Loucy (cell line): ENCODE results near the gene ROBO4.

Experiments
- H2AFZ ChIP-seq: fragments of 200-600 bp; sonication (generic); 2 replicates; pipeline ENCODE4 v1.6.0; 2016; ENCODE audit warnings: antibody characterized with exemption, mild to moderate bottlenecking, low read length, moderate library complexity
- H3F3A ChIP-seq: fragments of 200-600 bp; 2 replicates; pipeline ENCODE4 v1.6.0; 2016; ENCODE audit warnings: antibody characterized with exemption, low read depth, mild to moderate bottlenecking
- H3K27me3 ChIP-seq: fragments of 200-600 bp; sonication (generic); 2 replicates; pipeline ENCODE4 v1.6.1; 2014; ENCODE audit warnings: low read length, mild to moderate bottlenecking; ENCODE audit not compliant: insufficient read depth, poor library complexity, severe bottlenecking
- H3K36me3 ChIP-seq: fragments of 200-600 bp; sonication (generic); 2 replicates; pipeline ENCODE4 v1.6.1; 2016; ENCODE audit warnings: low read length; ENCODE audit not compliant: insufficient read depth
- H3K4me1 ChIP-seq: fragments of 200-600 bp; sonication (generic); 2 replicates; pipeline ENCODE4 v1.5.1; 2014; ENCODE audit warnings: low read length, mild to moderate bottlenecking; ENCODE audit not compliant: insufficient read depth, poor library complexity, severe bottlenecking
- H3K4me2 ChIP-seq: fragments of 200-600 bp; sonication (generic); 2 replicates; pipeline ENCODE4 v1.6.0; 2014; ENCODE audit warnings: antibody characterized with exemption, low read length, low read depth, mild to moderate bottlenecking; ENCODE audit not compliant: poor library complexity, severe bottlenecking
- H3K4me3 ChIP-seq: fragments of 200-600 bp; sonication (generic); 2 replicates; pipeline ENCODE4 v1.5.1; 2014; ENCODE audit warnings: low read length, mild to moderate bottlenecking, mixed read lengths; ENCODE audit not compliant: poor library complexity, severe bottlenecking
- H3K79me2 ChIP-seq: fragments of 200-600 bp; sonication (generic); 2 replicates; pipeline ENCODE4 v1.6.1; 2014; ENCODE audit warnings: low read length; ENCODE audit not compliant: insufficient read depth
- H3K9ac ChIP-seq: fragments of 200-600 bp; sonication (generic); 2 replicates; pipeline ENCODE4 v1.6.0; 2014; ENCODE audit warnings: mild to moderate bottlenecking, low read depth, low read length, moderate library complexity; ENCODE audit not compliant: poor library complexity, severe bottlenecking
- H3K9me2 ChIP-seq: fragments of 200-600 bp; sonication (generic); replicated peaks from 2 replicates; pipeline ENCODE4 v1.6.1; 2016; ENCODE audit warnings: low read depth, low read length, mixed read lengths
- H3K9me3 ChIP-seq: fragments of 200-600 bp; sonication (generic); 2 replicates; pipeline ENCODE4 v1.6.1; 2014; ENCODE audit warnings: mild to moderate bottlenecking, antibody characterized with exemption, low read length, low read depth; ENCODE audit not compliant: insufficient read depth
- H4K20me1 ChIP-seq: fragments of 200-600 bp; sonication (generic); 2 replicates; pipeline ENCODE4 v1.6.0; 2014; ENCODE audit warnings: antibody characterized with exemption, low read length, mild to moderate bottlenecking; ENCODE audit not compliant: insufficient read depth, poor library complexity, severe bottlenecking
- EZH2phosphoT487 ChIP-seq: fragments of 200-600 bp; IDR thresholded peaks from 2 replicates; pipeline ENCODE4 v1.6.1; 2018; ENCODE audit warnings: antibody characterized with exemption, mild to moderate bottlenecking, moderate library complexity, borderline replicate concordance
- TF ChIP-seq, protein P1 (sequence below): fragments of 200-600 bp; sonication (generic); conservative IDR thresholded peaks from 2 replicates; pipeline ENCODE4 v1.5.1; 2014; ENCODE audit warnings: mild to moderate bottlenecking, antibody characterized with exemption, low read length

Gene ROBO4

DNA sequence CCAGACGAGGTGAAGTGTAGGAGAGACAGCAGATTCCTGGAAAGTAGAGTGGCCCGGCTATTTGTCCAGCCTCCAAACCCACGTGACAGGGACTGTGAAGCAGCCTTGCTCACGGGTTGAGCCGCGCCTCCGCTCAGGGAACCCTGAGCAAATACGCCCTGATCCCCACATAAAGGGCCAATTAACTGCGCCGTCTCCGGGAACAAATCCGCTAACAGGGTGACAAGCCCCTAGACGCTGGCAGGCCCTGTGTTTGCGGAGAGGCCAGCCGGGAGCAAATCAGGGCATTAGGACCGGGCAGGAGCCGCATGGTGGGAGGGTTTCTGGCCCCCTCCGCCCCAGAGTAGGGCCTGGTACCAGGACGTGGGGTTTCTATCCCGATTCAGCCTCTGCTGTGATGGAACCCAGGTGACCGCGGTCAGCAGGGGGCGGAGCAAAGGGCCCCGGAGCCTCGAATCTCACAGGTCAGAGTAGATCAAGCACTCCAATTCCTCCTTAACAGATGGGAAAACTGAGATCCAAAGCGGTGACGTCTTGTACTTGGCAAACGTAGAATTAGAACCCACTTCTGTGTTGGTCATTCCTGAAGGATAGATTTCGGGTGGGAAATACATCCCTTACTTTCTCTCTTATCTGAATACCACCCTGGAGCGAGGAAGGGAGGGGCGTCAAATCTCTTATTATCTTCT, 34.4 kb downstream of the ROBO4 start:
- H3K9me2 ChIP-seq, result no peaks in the 10 kb centered on the region
- H3K4me2 ChIP-seq, result no peak overlapping the region
- no peaks in the 10 kb centered on the region for H3K36me3 ChIP-seq
- H3K9ac ChIP-seq, result no peak overlapping the region
- H3K4me3 ChIP-seq, result no peak overlapping the region
- no peaks in the 10 kb centered on the region for H3K27me3 ChIP-seq
- TF ChIP-seq, protein P1, sequence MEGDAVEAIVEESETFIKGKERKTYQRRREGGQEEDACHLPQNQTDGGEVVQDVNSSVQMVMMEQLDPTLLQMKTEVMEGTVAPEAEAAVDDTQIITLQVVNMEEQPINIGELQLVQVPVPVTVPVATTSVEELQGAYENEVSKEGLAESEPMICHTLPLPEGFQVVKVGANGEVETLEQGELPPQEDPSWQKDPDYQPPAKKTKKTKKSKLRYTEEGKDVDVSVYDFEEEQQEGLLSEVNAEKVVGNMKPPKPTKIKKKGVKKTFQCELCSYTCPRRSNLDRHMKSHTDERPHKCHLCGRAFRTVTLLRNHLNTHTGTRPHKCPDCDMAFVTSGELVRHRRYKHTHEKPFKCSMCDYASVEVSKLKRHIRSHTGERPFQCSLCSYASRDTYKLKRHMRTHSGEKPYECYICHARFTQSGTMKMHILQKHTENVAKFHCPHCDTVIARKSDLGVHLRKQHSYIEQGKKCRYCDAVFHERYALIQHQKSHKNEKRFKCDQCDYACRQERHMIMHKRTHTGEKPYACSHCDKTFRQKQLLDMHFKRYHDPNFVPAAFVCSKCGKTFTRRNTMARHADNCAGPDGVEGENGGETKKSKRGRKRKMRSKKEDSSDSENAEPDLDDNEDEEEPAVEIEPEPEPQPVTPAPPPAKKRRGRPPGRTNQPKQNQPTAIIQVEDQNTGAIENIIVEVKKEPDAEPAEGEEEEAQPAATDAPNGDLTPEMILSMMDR, result no peak
- TF ChIP-seq EZH2phosphoT487, result no peak
- no peaks in the 10 kb centered on the region for H3K4me1 ChIP-seq
- no peak overlapping the region for H2AFZ ChIP-seq
- H3F3A ChIP-seq, result no peaks in the 10 kb centered on the region
- H3K79me2 ChIP-seq, result no peaks in the 10 kb centered on the region
- H3K9me3 ChIP-seq, result no peaks in the 10 kb centered on the region
- H4K20me1 ChIP-seq, result no peaks in the 10 kb centered on the region

DNA sequence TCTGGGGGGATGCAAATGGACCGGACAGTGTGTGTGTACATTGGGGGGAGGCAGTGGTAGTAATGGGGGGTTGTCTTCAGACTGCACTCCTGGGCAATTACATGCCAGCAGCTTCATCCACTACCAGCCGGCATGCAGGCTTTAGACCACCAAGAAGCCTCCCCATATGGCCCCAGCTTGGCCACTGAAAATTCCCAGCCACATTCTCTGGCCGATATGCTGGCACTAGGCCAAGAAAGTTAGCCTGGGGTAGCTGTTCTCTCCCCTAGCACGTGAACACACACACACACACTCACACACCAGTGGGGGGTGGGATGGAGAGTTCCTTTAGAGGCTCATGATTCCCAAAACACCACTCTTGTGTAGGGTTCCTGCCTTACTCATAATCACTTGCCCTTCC, 36.0 kb downstream of the ROBO4 start:
- Histone ChIP-seq H3K27me3 (no peaks in the 10 kb centered on the region), H3K4me3 (no peak overlapping the region)

DNA sequence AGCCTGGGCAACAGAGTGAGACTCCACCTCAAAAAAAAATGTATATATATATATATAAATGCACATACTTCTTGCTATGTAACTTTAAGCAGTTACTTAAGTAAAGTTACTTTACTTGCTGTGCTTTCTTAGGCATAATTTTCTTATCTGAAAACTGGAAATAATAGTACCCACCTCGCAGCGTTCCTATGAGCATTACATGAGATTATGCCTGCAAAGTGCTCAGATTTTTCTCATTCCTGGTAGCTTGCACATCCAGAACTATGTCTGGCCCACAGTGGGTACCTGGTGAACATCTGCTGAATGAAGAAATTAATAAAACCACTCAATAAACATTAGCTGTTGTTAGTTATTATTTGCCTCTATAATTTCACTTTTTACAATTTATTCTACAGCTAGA, 38.5 kb downstream of the ROBO4 start:
- no peak for TF ChIP-seq EZH2phosphoT487
- TF ChIP-seq, protein P1, result no peak
- H3K27me3 ChIP-seq, result no peaks in the 10 kb centered on the region
- H3K36me3 ChIP-seq, result no peaks in the 10 kb centered on the region
- no peaks in the 10 kb centered on the region for H4K20me1 ChIP-seq
- H3K9me3 ChIP-seq, result no peaks in the 10 kb centered on the region
- H3K9ac ChIP-seq, result no peak overlapping the region
- no peaks in the 10 kb centered on the region for H3K4me1 ChIP-seq
- no peaks in the 10 kb centered on the region for H3K9me2 ChIP-seq
- no peak overlapping the region for H3K4me3 ChIP-seq
- no peaks in the 10 kb centered on the region for H3K79me2 ChIP-seq
- H2AFZ ChIP-seq, result no peak overlapping the region
- no peaks in the 10 kb centered on the region for H3F3A ChIP-seq
- H3K4me2 ChIP-seq, result no peak overlapping the region

More for the DNA sequence above, 36.0 kb downstream of the ROBO4 start:
- Histone ChIP-seq H3K79me2 (no peaks in the 10 kb centered on the region), H3K36me3 (no peaks in the 10 kb centered on the region), H3K9me2 (no peaks in the 10 kb centered on the region), H3K9ac (no peak overlapping the region), H3K9me3 (no peaks in the 10 kb centered on the region), H3F3A (no peaks in the 10 kb centered on the region), H4K20me1 (no peaks in the 10 kb centered on the region), H2AFZ (no peak overlapping the region), H3K4me1 (no peaks in the 10 kb centered on the region), H3K4me2 (no peak overlapping the region)
- TF ChIP-seq, protein P1, result no peak
- no peak for TF ChIP-seq EZH2phosphoT487
